Measurements from ENCODE around the gene SLC7A6OS. TPM values are rescaled to one million over a fixed set of nuclear protein-coding genes. Genes with fewer than 3 reads are reported as not detected.

SLC7A6OS gene
- total and polyA plus RNA-seq, 10 of the 15 experiments (the other 5 are each of a cell fraction or from before 2014, with no cell fraction given) = 2.9 to 27.4 (median 16.9) TPM

- no peak for TF ChIP-seq BMI1 (IDR thresholded peaks at IDR 0.05; ENCODE audit: borderline replicate concordance)
- no peak for TF ChIP-seq KAT2A (conservative IDR thresholded peaks at IDR 0.05; ENCODE audit: control insufficient read depth, low read depth, low read length)
- no peak for TF ChIP-seq TCF12 (IDR thresholded peaks at IDR 0.05; ENCODE audit: low read depth, low read length)
- TF ChIP-seq CHD1 (IDR thresholded peaks at IDR 0.05; ENCODE audit: low read depth, low read length) = no peak
- no peak for TF ChIP-seq ASH2L (IDR thresholded peaks at IDR 0.05; ENCODE audit: borderline replicate concordance, low read depth)
- no peak for TF ChIP-seq SUZ12 (IDR thresholded peaks at IDR 0.05; ENCODE audit: unreplicated experiment)
- TF ChIP-seq, protein P1, sequence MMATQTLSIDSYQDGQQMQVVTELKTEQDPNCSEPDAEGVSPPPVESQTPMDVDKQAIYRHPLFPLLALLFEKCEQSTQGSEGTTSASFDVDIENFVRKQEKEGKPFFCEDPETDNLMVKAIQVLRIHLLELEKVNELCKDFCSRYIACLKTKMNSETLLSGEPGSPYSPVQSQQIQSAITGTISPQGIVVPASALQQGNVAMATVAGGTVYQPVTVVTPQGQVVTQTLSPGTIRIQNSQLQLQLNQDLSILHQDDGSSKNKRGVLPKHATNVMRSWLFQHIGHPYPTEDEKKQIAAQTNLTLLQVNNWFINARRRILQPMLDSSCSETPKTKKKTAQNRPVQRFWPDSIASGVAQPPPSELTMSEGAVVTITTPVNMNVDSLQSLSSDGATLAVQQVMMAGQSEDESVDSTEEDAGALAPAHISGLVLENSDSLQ (IDR thresholded peaks at IDR 0.05) = no peak
- TF ChIP-seq MEF2B (IDR thresholded peaks at IDR 0.05; ENCODE audit: partially characterized antibody, poor library complexity, severe bottlenecking) = no peak
- no peak for TF ChIP-seq NFYA (IDR thresholded peaks at IDR 0.05; ENCODE audit: borderline replicate concordance, low read depth, low read length)
- TF ChIP-seq FOXM1 (IDR thresholded peaks at IDR 0.05; ENCODE audit: low read depth, low read length) = no peak
- no peak for TF ChIP-seq ZNF384 (IDR thresholded peaks at IDR 0.05; ENCODE audit: borderline replicate concordance, low read depth, low read length)
- peak; percentile 13 for TF ChIP-seq RELA (IDR thresholded peaks at IDR 0.05; ENCODE audit: borderline replicate concordance, partially characterized antibody)
- TF ChIP-seq EZH2 (IDR thresholded peaks at IDR 0.05; ENCODE audit: borderline replicate concordance, control insufficient read depth, low read depth, low read length) = no peak
- TF ChIP-seq HCFC1 (IDR thresholded peaks at IDR 0.05; ENCODE audit: low read length) = peak; percentile 79
- no peak for TF ChIP-seq ZNF592 (IDR thresholded peaks at IDR 0.05)
- 0 out of 2 replicates have a peak, but pooled peaks have one; percentile 20 for TF ChIP-seq IRF5 (IDR thresholded peaks at IDR 0.05; ENCODE audit: borderline replicate concordance)
- TF ChIP-seq KDM1A (IDR thresholded peaks at IDR 0.05; ENCODE audit: borderline replicate concordance) = no peak
- 0 out of 2 replicates have a peak, but pooled peaks have one; percentile 17 for TF ChIP-seq NR2C1 (IDR thresholded peaks at IDR 0.05)
- TF ChIP-seq EP300 (IDR thresholded peaks at IDR 0.05; ENCODE audit: borderline replicate concordance in 1 of 2, control insufficient read depth in 1 of 2, low read depth in 2 of 2, low read length in 2 of 2) = peak in 1 of 2 experiments; percentile 27; a peak in 1 of 4 replicates
- peak; percentile 45; the same call in 1 of the 2 replicates for TF ChIP-seq CHD2 (IDR thresholded peaks at IDR 0.05; ENCODE audit: borderline replicate concordance, low read depth, low read length)
- peak; percentile 88 for TF ChIP-seq SIN3A (IDR thresholded peaks at IDR 0.05; ENCODE audit: low read depth, low read length)
Measured at GRCh38 chr16:68310774-68311511, at the start of gene SLC7A6OS, which contains the start of gene PRMT7 (continued).
